Osteoblast (primary cell): ENCODE data around the gene RBM19. TPM values are rescaled to one million over a fixed set of nuclear protein-coding genes. Genes with fewer than 3 reads are reported as not detected.

Experiments used
- DNase-seq: peaks from one replicate; pipeline ENCODE4 v3.0.0; 2011; ENCODE audit warnings: low spot score, mixed read lengths; ENCODE audit not compliant: insufficient read length; ENCODE audit errors: missing footprints
- H2AFZ ChIP-seq: 2 replicates; pipeline ENCODE4 v1.6.0; 2011; ENCODE audit warnings: mild to moderate bottlenecking, low read length
- H3K27ac ChIP-seq: 2 replicates; pipeline ENCODE4 v1.5.1; 2011; ENCODE audit warnings: mild to moderate bottlenecking, low read depth, low read length, moderate library complexity
- H3K27me3 ChIP-seq: 2 replicates; pipeline ENCODE4 v1.6.0; 2012; ENCODE audit warnings: mild to moderate bottlenecking, control low read depth, inconsistent platforms, low read length, moderate library complexity; ENCODE audit not compliant: insufficient read depth
- H3K36me3 ChIP-seq: 2 replicates; pipeline ENCODE4 v1.5.1; 2011; ENCODE audit warnings: mild to moderate bottlenecking, low read length, control low read depth, moderate library complexity; ENCODE audit not compliant: insufficient read depth
- H3K4me1 ChIP-seq: 2 replicates; pipeline ENCODE4 v1.5.1; 2011; ENCODE audit warnings: mild to moderate bottlenecking, low read length, control low read depth, moderate library complexity; ENCODE audit not compliant: insufficient read depth
- H3K4me2 ChIP-seq: 2 replicates; pipeline ENCODE4 v1.6.0; 2011; ENCODE audit warnings: mild to moderate bottlenecking, low read length; ENCODE audit not compliant: insufficient read depth
- H3K4me3 ChIP-seq: fragments of 200-600 bp; sonication (generic); 3 replicates; pipeline ENCODE4 v1.5.1; 2012; ENCODE audit warnings: mild to moderate bottlenecking, low read length, inconsistent platforms; ENCODE audit not compliant: insufficient read depth
- H3K79me2 ChIP-seq: 2 replicates; pipeline ENCODE4 v1.6.0; 2012; ENCODE audit warnings: mild to moderate bottlenecking, low read length, control low read depth, inconsistent platforms; ENCODE audit not compliant: insufficient read depth
- H3K9me3 ChIP-seq: 2 replicates; pipeline ENCODE4 v1.5.1; 2011; ENCODE audit warnings: low read depth, low read length, control low read depth
- H4K20me1 ChIP-seq: 2 replicates; pipeline ENCODE4 v1.6.0; 2012; ENCODE audit warnings: mild to moderate bottlenecking, low read length, control low read depth; ENCODE audit not compliant: insufficient read depth
- CTCF ChIP-seq: IDR thresholded peaks from 2 replicates; pipeline ENCODE4 v1.5.1; 2011; ENCODE audit warnings: mild to moderate bottlenecking, low read depth, low read length, moderate library complexity; ENCODE audit errors: extremely low read depth
- total RNA-seq: library from RNA; depleted of rRNA; stranded (reverse); fragments of >200 nt; gene quantifications from 2 replicates; pipeline ENCODE4 v1.2.3, GENCODE V29; 2012

The RBM19 gene
- total RNA-seq, 1 donor: 27.5 TPM

- Histone ChIP-seq H3K27me3 (no peaks in the 10 kb centered on the region), H4K20me1 (no peaks in the 10 kb centered on the region), H3K4me1 (no peaks in the 10 kb centered on the region), H3K4me2 (no peak overlapping the region), H3K36me3 (peaks cover 16% of the 10 kb centered on the region), H2AFZ (no peak overlapping the region), H3K9me3 (no peaks in the 10 kb centered on the region), H3K4me3 (no peak overlapping the region), H3K79me2 (no peaks in the 10 kb centered on the region), H3K27ac (no peak overlapping the region)
- DNase-seq: no peak
- no peak for TF ChIP-seq CTCF
Observed at GRCh38 chr12:113919791-113920190, 46.3 kb downstream of the RBM19 start.

GRCh38 chr12:113918306-113918705, 47.8 kb downstream of the RBM19 start:
- Histone ChIP-seq H3K79me2 (no peaks in the 10 kb centered on the region), H3K36me3 (peaks cover 14% of the 10 kb centered on the region), H3K27me3 (no peaks in the 10 kb centered on the region), H2AFZ (no peak overlapping the region), H4K20me1 (no peaks in the 10 kb centered on the region), H3K4me1 (no peaks in the 10 kb centered on the region), H3K9me3 (no peaks in the 10 kb centered on the region), H3K4me2 (no peak overlapping the region), H3K27ac (no peak overlapping the region), H3K4me3 (no peak overlapping the region)
- DNase-seq: no peak
- TF ChIP-seq CTCF: no peak

GRCh38 chr12:113917393-113917792, 48.7 kb downstream of the RBM19 start:
- no peak overlapping the region for H3K4me3 ChIP-seq
- no peaks in the 10 kb centered on the region for H4K20me1 ChIP-seq
- H3K79me2 ChIP-seq: no peaks in the 10 kb centered on the region
- H3K4me1 ChIP-seq: no peaks in the 10 kb centered on the region
- H3K4me2 ChIP-seq: no peak overlapping the region
- H2AFZ ChIP-seq: no peak overlapping the region
- H3K27ac ChIP-seq: no peak overlapping the region
- TF ChIP-seq CTCF: no peak
- peaks cover 13% of the 10 kb centered on the region for H3K36me3 ChIP-seq
- no peak for DNase-seq
- H3K27me3 ChIP-seq: no peaks in the 10 kb centered on the region
- no peaks in the 10 kb centered on the region for H3K9me3 ChIP-seq

- H3K36me3 ChIP-seq: peaks cover 19% of the 10 kb centered on the region
- DNase-seq: no peak
- H3K9me3 ChIP-seq: no peaks in the 10 kb centered on the region
Observed at GRCh38 chr12:113914806-113915205, 51.3 kb downstream of the RBM19 start.

More at GRCh38 chr12:113914806-113915205, 51.3 kb downstream of the RBM19 start:
- H3K4me2 ChIP-seq: no peak overlapping the region
- no peaks in the 10 kb centered on the region for H3K79me2 ChIP-seq
- H3K27me3 ChIP-seq: no peaks in the 10 kb centered on the region
- no peak overlapping the region for H3K27ac ChIP-seq
- no peaks in the 10 kb centered on the region for H4K20me1 ChIP-seq
- H3K4me1 ChIP-seq: no peaks in the 10 kb centered on the region
- no peak overlapping the region for H2AFZ ChIP-seq
- H3K4me3 ChIP-seq: no peak overlapping the region
- TF ChIP-seq CTCF: no peak
